GM19452 (cell line): ENCODE data around the gene PRL.

Source experiments
- ATAC-seq: cut with Tn5 transposase; IDR thresholded peaks from one replicate; pipeline ENCODE4 v1.9.1; 2021; ENCODE audit not compliant: unreplicated experiment

PRL gene

GRCh38 chr6:22237526-22237925 is 59.3 kb downstream of the PRL start:
- ATAC-seq = no peak
